Transverse colon (tissue), 4 donors: ENCODE measurements around the gene IFT25.

Experiments used
- CTCF ChIP-seq, 5 experiments: fragments of 200-600 bp in 3 of 5; fragments of 450-650 bp in 2 of 5; sonication (generic) in 3 of 5; IDR thresholded peaks; 1 replicate in 2 of 5; 2 replicates in 3 of 5; pipeline ENCODE4 v1.5.1; 2016 to 2017; ENCODE audit warnings: antibody characterized with exemption in 5 of 5, inconsistent platforms in 3 of 5, mild to moderate bottlenecking in 2 of 5, moderate library complexity in 1 of 5
- EP300 ChIP-seq: sonication (generic); formaldehyde crosslinking; IDR thresholded peaks from one replicate; pipeline ENCODE4 v1.6.1; 2017; ENCODE audit warnings: antibody characterized with exemption, low read depth
- POLR2A ChIP-seq: fragments of 450-650 bp; IDR thresholded peaks from one replicate; pipeline ENCODE4 v1.6.1; 2016; ENCODE audit warnings: antibody characterized with exemption, mild to moderate bottlenecking, moderate library complexity
- POLR2AphosphoS5 ChIP-seq, 3 donors: sonication (generic); formaldehyde crosslinking; IDR thresholded peaks; one replicate each; pipeline ENCODE4 v1.6.1; 2016; ENCODE audit warnings: antibody characterized with exemption in 3 of 3

- no peak for TF ChIP-seq CTCF (IDR thresholded peaks at IDR 0.05)
- TF ChIP-seq POLR2AphosphoS5 (IDR thresholded peaks at IDR 0.05), result no peak
- no peak for TF ChIP-seq POLR2A
- no peak for TF ChIP-seq EP300
Measured at GRCh38 chr1:53971718-53972117, 26.2 kb upstream of the IFT25 start.
